ENCODE data around the gene SCYL2.
"Not testable (repeated sequence)": the region's sequence is repeated elsewhere in the genome, so short reads cannot be mapped to it uniquely, and the experiment has no call there.

Gene SCYL2

GRCh38 chr12:100266835-100267602 is at the start of gene SCYL2, which contains the start of gene DEPDC4:
TSS of gene SCYL2 (plus strand) at chr12:100267177. CDS start at chr12:100282971, 15,794 bp downstream.
TSS of gene DEPDC4 (minus strand) at chr12:100267079. CDS start at chr12:100267076, 3 bp downstream.
- peak within 1 kb of the TSS; percentile 91 for H3K27ac ChIP-seq (ENCODE audit: low read length)
- H3K9me3 ChIP-seq (ENCODE audit: control insufficient read depth in 1 of 2, low read length in 2 of 2), result no peaks in the 10 kb centered on the region
- H3K4me1 ChIP-seq (ENCODE audit: control insufficient read depth in 1 of 2, insufficient read depth in 2 of 2, low read length in 2 of 2), result peaks cover 0 to 37% of the 10 kb centered on the region in 2 donors
- H3K4me3 ChIP-seq (ENCODE audit: low read depth in 1 of 2, low read length in 2 of 2), result peak within 1 kb of the TSS; percentile 84 to 85
- no peaks in the 10 kb centered on the region for H3K27me3 ChIP-seq (ENCODE audit: low read depth, low read length)
- H3K36me3 ChIP-seq (ENCODE audit: control insufficient read depth in 1 of 2, insufficient read depth in 2 of 2, low read length in 2 of 2), result no peaks in the 10 kb centered on the region

GRCh38 chr12:100219328-100220109 is 47.5 kb upstream of the SCYL2 start:
- Histone ChIP-seq H3K4me3 (ENCODE audit: low read depth in 1 of 2, low read length in 2 of 2) (no peak overlapping the region), H3K27me3 (ENCODE audit: low read depth, low read length) (no peaks in the 10 kb centered on the region), H3K36me3 (ENCODE audit: control insufficient read depth in 1 of 2, insufficient read depth in 2 of 2, low read length in 2 of 2) (peaks cover 13 to 45% of the 10 kb centered on the region in 2 donors), H3K27ac (ENCODE audit: low read length) (no peak overlapping the region), H3K9me3 (ENCODE audit: control insufficient read depth in 1 of 2, low read length in 2 of 2) (no peaks in the 10 kb centered on the region), H3K4me1 (ENCODE audit: control insufficient read depth in 1 of 2, insufficient read depth in 2 of 2, low read length in 2 of 2) (no peaks in the 10 kb centered on the region)

GRCh38 chr12:100221523-100221922 is 45.5 kb upstream of the SCYL2 start:
- Histone ChIP-seq H3K9me3 (ENCODE audit: control insufficient read depth in 1 of 2, low read length in 2 of 2) (no peaks in the 10 kb centered on the region), H3K36me3 (ENCODE audit: control insufficient read depth in 1 of 2, insufficient read depth in 2 of 2, low read length in 2 of 2) (peaks cover 16 to 44% of the 10 kb centered on the region in 2 donors), H3K4me1 (ENCODE audit: control insufficient read depth in 1 of 2, insufficient read depth in 2 of 2, low read length in 2 of 2) (no peaks in the 10 kb centered on the region), H3K4me3 (ENCODE audit: low read depth in 1 of 2, low read length in 2 of 2) (no peak overlapping the region), H3K27me3 (ENCODE audit: low read depth, low read length) (no peaks in the 10 kb centered on the region), H3K27ac (ENCODE audit: low read length) (no peak overlapping the region)

GRCh38 chr12:100222173-100222572 is 44.8 kb upstream of the SCYL2 start:
- H3K9me3 ChIP-seq (ENCODE audit: control insufficient read depth in 1 of 2, low read length in 2 of 2); H3K4me1 ChIP-seq (ENCODE audit: control insufficient read depth in 1 of 2, insufficient read depth in 2 of 2, low read length in 2 of 2); H3K27ac ChIP-seq (ENCODE audit: low read length); H3K4me3 ChIP-seq (ENCODE audit: low read depth in 1 of 2, low read length in 2 of 2); H3K27me3 ChIP-seq (ENCODE audit: low read depth, low read length): not testable (repeated sequence)
- H3K36me3 ChIP-seq (ENCODE audit: control insufficient read depth in 1 of 2, insufficient read depth in 2 of 2, low read length in 2 of 2), result peaks cover 16 to 44% of the 10 kb centered on the region in 2 donors

GRCh38 chr12:100225491-100225890 is 41.5 kb upstream of the SCYL2 start:
- peaks cover 3 to 31% of the 10 kb centered on the region in 2 donors for H3K36me3 ChIP-seq (ENCODE audit: control insufficient read depth in 1 of 2, insufficient read depth in 2 of 2, low read length in 2 of 2)
- H3K27ac ChIP-seq (ENCODE audit: low read length), result no peak overlapping the region
- no peaks in the 10 kb centered on the region for H3K4me1 ChIP-seq (ENCODE audit: control insufficient read depth in 1 of 2, insufficient read depth in 2 of 2, low read length in 2 of 2)
- H3K27me3 ChIP-seq (ENCODE audit: low read depth, low read length), result no peaks in the 10 kb centered on the region
- H3K4me3 ChIP-seq (ENCODE audit: low read depth in 1 of 2, low read length in 2 of 2), result no peak overlapping the region
- no peaks in the 10 kb centered on the region for H3K9me3 ChIP-seq (ENCODE audit: control insufficient read depth in 1 of 2, low read length in 2 of 2)

- Histone ChIP-seq H3K9me3 (ENCODE audit: control insufficient read depth in 1 of 2, low read length in 2 of 2) (no peaks in the 10 kb centered on the region), H3K27ac (ENCODE audit: low read length) (no peak overlapping the region), H3K27me3 (ENCODE audit: low read depth, low read length) (no peaks in the 10 kb centered on the region), H3K36me3 (ENCODE audit: control insufficient read depth in 1 of 2, insufficient read depth in 2 of 2, low read length in 2 of 2) (peaks cover 3 to 8% of the 10 kb centered on the region in 2 donors), H3K4me1 (ENCODE audit: control insufficient read depth in 1 of 2, insufficient read depth in 2 of 2, low read length in 2 of 2) (peaks cover 0 to 4% of the 10 kb centered on the region in 2 donors), H3K4me3 (ENCODE audit: low read depth in 1 of 2, low read length in 2 of 2) (no peak overlapping the region)
These were observed 37.8 kb upstream of the SCYL2 start for GRCh38 chr12:100229036-100229635.

- Histone ChIP-seq H3K9me3 (ENCODE audit: control insufficient read depth in 1 of 2, low read length in 2 of 2) (no peaks in the 10 kb centered on the region), H3K36me3 (ENCODE audit: control insufficient read depth in 1 of 2, insufficient read depth in 2 of 2, low read length in 2 of 2) (peaks cover under 1 to 4% of the 10 kb centered on the region in 2 donors), H3K4me1 (ENCODE audit: control insufficient read depth in 1 of 2, insufficient read depth in 2 of 2, low read length in 2 of 2) (peaks cover 0 to 6% of the 10 kb centered on the region in 2 donors), H3K27me3 (ENCODE audit: low read depth, low read length) (no peaks in the 10 kb centered on the region), H3K4me3 (ENCODE audit: low read depth in 1 of 2, low read length in 2 of 2) (no peak overlapping the region), H3K27ac (ENCODE audit: low read length) (no peak overlapping the region)
These were observed 37.1 kb upstream of the SCYL2 start for GRCh38 chr12:100229876-100230275.

- H3K4me1 ChIP-seq (ENCODE audit: control insufficient read depth in 1 of 2, insufficient read depth in 2 of 2, low read length in 2 of 2); H3K9me3 ChIP-seq (ENCODE audit: control insufficient read depth in 1 of 2, low read length in 2 of 2); H3K27me3 ChIP-seq (ENCODE audit: low read depth, low read length); H3K4me3 ChIP-seq (ENCODE audit: low read depth in 1 of 2, low read length in 2 of 2); H3K27ac ChIP-seq (ENCODE audit: low read length); H3K36me3 ChIP-seq (ENCODE audit: control insufficient read depth in 1 of 2, insufficient read depth in 2 of 2, low read length in 2 of 2): not testable (repeated sequence)
These were observed 35.1 kb upstream of the SCYL2 start for GRCh38 chr12:100231873-100232272.

- Histone ChIP-seq H3K4me1 (ENCODE audit: control insufficient read depth in 1 of 2, insufficient read depth in 2 of 2, low read length in 2 of 2) (peaks cover 0 to 6% of the 10 kb centered on the region in 2 donors), H3K27ac (ENCODE audit: low read length) (no peak overlapping the region), H3K9me3 (ENCODE audit: control insufficient read depth in 1 of 2, low read length in 2 of 2) (no peaks in the 10 kb centered on the region), H3K4me3 (ENCODE audit: low read depth in 1 of 2, low read length in 2 of 2) (no peak overlapping the region), H3K36me3 (ENCODE audit: control insufficient read depth in 1 of 2, insufficient read depth in 2 of 2, low read length in 2 of 2) (no peaks in the 10 kb centered on the region), H3K27me3 (ENCODE audit: low read depth, low read length) (no peaks in the 10 kb centered on the region)
These were observed 32.8 kb upstream of the SCYL2 start for GRCh38 chr12:100234166-100234565.

- no peak overlapping the region for H3K4me3 ChIP-seq (ENCODE audit: low read depth in 1 of 2, low read length in 2 of 2)
- no peaks in the 10 kb centered on the region for H3K9me3 ChIP-seq (ENCODE audit: control insufficient read depth in 1 of 2, low read length in 2 of 2)
- H3K27ac ChIP-seq (ENCODE audit: low read length), result no peak overlapping the region
- no peaks in the 10 kb centered on the region for H3K27me3 ChIP-seq (ENCODE audit: low read depth, low read length)
- no peaks in the 10 kb centered on the region for H3K36me3 ChIP-seq (ENCODE audit: control insufficient read depth in 1 of 2, insufficient read depth in 2 of 2, low read length in 2 of 2)
- peaks cover 0 to 6% of the 10 kb centered on the region in 2 donors for H3K4me1 ChIP-seq (ENCODE audit: control insufficient read depth in 1 of 2, insufficient read depth in 2 of 2, low read length in 2 of 2)
These were observed 32.2 kb upstream of the SCYL2 start for GRCh38 chr12:100234591-100235304.

- Histone ChIP-seq H3K4me3 (ENCODE audit: low read depth in 1 of 2, low read length in 2 of 2) (no peak overlapping the region), H3K27ac (ENCODE audit: low read length) (no peak overlapping the region), H3K27me3 (ENCODE audit: low read depth, low read length) (no peaks in the 10 kb centered on the region), H3K4me1 (ENCODE audit: control insufficient read depth in 1 of 2, insufficient read depth in 2 of 2, low read length in 2 of 2) (peaks cover 0 to 5% of the 10 kb centered on the region in 2 donors), H3K9me3 (ENCODE audit: control insufficient read depth in 1 of 2, low read length in 2 of 2) (no peaks in the 10 kb centered on the region), H3K36me3 (ENCODE audit: control insufficient read depth in 1 of 2, insufficient read depth in 2 of 2, low read length in 2 of 2) (no peaks in the 10 kb centered on the region)
These were observed 28.2 kb upstream of the SCYL2 start for GRCh38 chr12:100238801-100239200.
